Panc1 (cell line): ENCODE data around the gene UROD. TPM values are rescaled to one million over a fixed set of nuclear protein-coding genes. Genes with fewer than 3 reads are reported as not detected.

Experiments used
- ATAC-seq: fragments of 200-7000 bp; cut with Tn5 transposase; 2 replicates; pipeline ENCODE4 v1.9.1; 2020; ENCODE audit warnings: mild to moderate bottlenecking, moderate library complexity
- BruUV-seq: library from RNA; stranded (reverse); fragments of 400-500 nt; replicated peaks from 2 replicates; lab custom pipeline; 2021; lab: Mats Ljungman, UMichigan
- CTCF ChIA-PET: fragments of 300-600 bp; sonication (Branson Sonifier 250); formaldehyde crosslinking; loops from one replicate; lab custom pipeline; 2022; ENCODE audit warnings: antibody characterized with exemption; lab: Charles Lee
- POLR2A ChIA-PET: fragments of 300-600 bp; sonication (Branson Sonifier 250); formaldehyde crosslinking; loops from one replicate; lab custom pipeline; 2022; ENCODE audit warnings: antibody characterized with exemption; lab: Charles Lee
- DNase-seq: peaks from one replicate; pipeline ENCODE4 v3.0.0-alpha.2; 2010; ENCODE audit warnings: low read depth, low spot score
- H3K27ac ChIP-seq: 2 replicates; pipeline ENCODE4 v1.5.1; 2011; ENCODE audit warnings: mild to moderate bottlenecking, low read length, inconsistent platforms
- H3K27me3 ChIP-seq: fragments of 200-500 bp; sonication (Bioruptor generic); 2 replicates; pipeline ENCODE4 v1.6.0; 2014; ENCODE audit warnings: low read length, inconsistent platforms; ENCODE audit not compliant: control insufficient read depth, insufficient read depth
- H3K36me3 ChIP-seq: fragments of 200-500 bp; sonication (Bioruptor generic); 2 replicates; pipeline ENCODE4 v1.5.1; 2014; ENCODE audit warnings: inconsistent platforms, mild to moderate bottlenecking, low read length, moderate library complexity; ENCODE audit not compliant: control insufficient read depth, insufficient read depth
- H3K4me1 ChIP-seq: 2 replicates; pipeline ENCODE4 v1.5.1; 2011; ENCODE audit warnings: inconsistent platforms, mild to moderate bottlenecking, low read length, moderate library complexity; ENCODE audit not compliant: control insufficient read depth, insufficient read depth
- H3K4me3 ChIP-seq, 2 experiments: 2 replicates each; pipeline ENCODE4 v1.5.1; 2011 to 2012; ENCODE audit warnings: low read depth in 2 of 2, low read length in 2 of 2, mild to moderate bottlenecking in 2 of 2, inconsistent platforms in 1 of 2, moderate library complexity in 1 of 2
- H3K9me3 ChIP-seq: fragments of 200-500 bp; sonication (Bioruptor generic); 2 replicates; pipeline ENCODE4 v1.5.1; 2014; ENCODE audit warnings: low read depth, mild to moderate bottlenecking, inconsistent platforms, low read length, moderate library complexity; ENCODE audit not compliant: control insufficient read depth, insufficient read depth
- POLR2AphosphoS5 ChIP-seq: IDR thresholded peaks from 2 replicates; pipeline ENCODE4 v1.6.1; 2012; ENCODE audit warnings: mild to moderate bottlenecking, low read depth, low read length, moderate library complexity
- REST ChIP-seq, 2 experiments: IDR thresholded peaks; 2 replicates each; pipeline ENCODE4 v1.6.1; 2011 to 2012; ENCODE audit warnings: low read depth in 2 of 2, control low read depth in 1 of 2, low read length in 1 of 2, mild to moderate bottlenecking in 1 of 2, moderate library complexity in 1 of 2; ENCODE audit not compliant: insufficient read depth in 1 of 2
- SIN3A ChIP-seq: IDR thresholded peaks from 2 replicates; pipeline ENCODE4 v1.6.1; 2012; ENCODE audit warnings: low read depth, mild to moderate bottlenecking, low read length, moderate library complexity, borderline replicate concordance; ENCODE audit not compliant: insufficient read depth
- TCF7L2 ChIP-seq: IDR thresholded peaks from 2 replicates; pipeline ENCODE4 v1.6.1; 2011; ENCODE audit warnings: mild to moderate bottlenecking, low read depth, low read length, inconsistent platforms
- in situ Hi-C: cut with HindIII; loops from 2 replicates; pipeline ENCODE4 v1.10.0; 2016; ENCODE audit warnings: low sequenced_read_pairs, low pct_unique_long_range_greater_than_20kb
- intact Hi-C: fragments of 100-400 bp; cut with micrococcal nuclease; formaldehyde crosslinking; loops from one replicate; pipeline ENCODE4 v1.10.0; 2022; ENCODE audit not compliant: unreplicated experiment
- total RNA-seq: library from RNA; stranded (reverse); gene quantifications from one replicate; pipeline ENCODE4 v1.2.1, GENCODE V29; 2021; ENCODE audit not compliant: unreplicated experiment
- TF ChIP-seq, protein P1 (sequence below): fragments of 450-650 bp; IDR thresholded peaks from 2 replicates; pipeline ENCODE4 v1.5.1; 2017; ENCODE audit warnings: mild to moderate bottlenecking

The UROD gene
- total RNA-seq, 1 experiment from 2014 or later, result 76.8 TPM

- Histone ChIP-seq H3K27ac (no peak overlapping the region), H3K4me1 (peaks cover 17% of the 10 kb centered on the region), H3K27me3 (no peaks in the 10 kb centered on the region), H3K9me3 (no peaks in the 10 kb centered on the region), H3K4me3 (no peak overlapping the region), H3K36me3 (no peaks in the 10 kb centered on the region)
- in situ Hi-C loops, result no loop called here
- DNase-seq (peak; percentile 79), ATAC-seq (0 out of 2 replicates have a peak, but pooled peaks have one; percentile 23)
- POLR2A ChIA-PET, result no interaction called here
- CTCF ChIA-PET, result interaction anchor here (0.6 to 1.8 kb wide), 4 partner anchors 286 to 312 kb away, joined by 3 to 9 read pairs (median 8); no protein-coding TSS in a partner anchor
- intact Hi-C loops, result loop anchor here (5.0 to 10.0 kb wide), 3 partner anchors 177 to 478 kb away; partner anchors contain the start of genes TESK2 and ZSWIM5
- BruUV-seq, result no TSS peak
- no peak for TF ChIP-seq TCF7L2
- TF ChIP-seq, protein P1, sequence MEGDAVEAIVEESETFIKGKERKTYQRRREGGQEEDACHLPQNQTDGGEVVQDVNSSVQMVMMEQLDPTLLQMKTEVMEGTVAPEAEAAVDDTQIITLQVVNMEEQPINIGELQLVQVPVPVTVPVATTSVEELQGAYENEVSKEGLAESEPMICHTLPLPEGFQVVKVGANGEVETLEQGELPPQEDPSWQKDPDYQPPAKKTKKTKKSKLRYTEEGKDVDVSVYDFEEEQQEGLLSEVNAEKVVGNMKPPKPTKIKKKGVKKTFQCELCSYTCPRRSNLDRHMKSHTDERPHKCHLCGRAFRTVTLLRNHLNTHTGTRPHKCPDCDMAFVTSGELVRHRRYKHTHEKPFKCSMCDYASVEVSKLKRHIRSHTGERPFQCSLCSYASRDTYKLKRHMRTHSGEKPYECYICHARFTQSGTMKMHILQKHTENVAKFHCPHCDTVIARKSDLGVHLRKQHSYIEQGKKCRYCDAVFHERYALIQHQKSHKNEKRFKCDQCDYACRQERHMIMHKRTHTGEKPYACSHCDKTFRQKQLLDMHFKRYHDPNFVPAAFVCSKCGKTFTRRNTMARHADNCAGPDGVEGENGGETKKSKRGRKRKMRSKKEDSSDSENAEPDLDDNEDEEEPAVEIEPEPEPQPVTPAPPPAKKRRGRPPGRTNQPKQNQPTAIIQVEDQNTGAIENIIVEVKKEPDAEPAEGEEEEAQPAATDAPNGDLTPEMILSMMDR, result peak; percentile 92
- TF ChIP-seq REST (IDR thresholded peaks at IDR 0.05; ENCODE audit: insufficient read depth in 1 of 2, low read depth in 2 of 2, low read length in 1 of 2), result no peak
- TF ChIP-seq SIN3A, result no peak
- no peak for TF ChIP-seq POLR2AphosphoS5
Observed at GRCh38 chr1:45014321-45015028, 2.4 kb downstream of the UROD start.

DNA sequence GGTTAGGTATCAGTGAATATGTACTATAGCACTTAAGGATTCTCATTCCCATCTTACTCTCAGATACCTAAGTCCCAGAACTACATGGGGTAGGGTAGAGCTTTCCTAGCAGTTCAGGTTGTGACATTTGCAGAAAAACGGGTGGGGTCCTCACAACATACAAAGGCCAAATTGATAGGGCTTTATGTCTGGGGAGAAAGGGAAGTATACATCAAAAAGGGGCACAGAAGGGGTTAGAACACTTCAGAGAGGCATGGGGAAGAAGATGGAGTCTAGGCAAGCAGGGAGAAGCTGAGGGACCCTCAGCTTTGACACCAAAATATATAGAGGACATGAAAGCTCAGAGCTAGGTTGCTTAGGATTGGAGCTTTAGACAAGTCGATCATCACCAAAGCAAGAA lies 3.6 kb downstream of the UROD start:
- Histone ChIP-seq H3K36me3 (no peaks in the 10 kb centered on the region), H3K27me3 (no peaks in the 10 kb centered on the region), H3K4me1 (peaks cover 13% of the 10 kb centered on the region), H3K4me3 (no peak overlapping the region), H3K27ac (no peak overlapping the region), H3K9me3 (no peaks in the 10 kb centered on the region)
- intact Hi-C loops, result loop anchor here (10.0 kb wide), 1 partner anchor 189 kb away; the partner anchor contains the start of gene ZSWIM5
- in situ Hi-C loops, result no loop called here
- DNase-seq (no peak), ATAC-seq (no peak)
- ChIA-PET CTCF (no interaction called here), POLR2A (no interaction called here)
- TF ChIP-seq TCF7L2, result no peak
- no peak for TF ChIP-seq POLR2AphosphoS5
- no peak for TF ChIP-seq SIN3A
- TF ChIP-seq REST (IDR thresholded peaks at IDR 0.05; ENCODE audit: insufficient read depth in 1 of 2, low read depth in 2 of 2, low read length in 1 of 2), result no peak
- TF ChIP-seq, protein P1, result no peak
- no TSS peak for BruUV-seq
